Liver (tissue), 9 donors: ENCODE results near the gene MAMSTR. TPM values are rescaled to one million over a fixed set of nuclear protein-coding genes. Genes with fewer than 3 reads are reported as not detected.

Source experiments
- DNase-seq: peaks from one replicate; pipeline ENCODE4 v3.0.0-alpha.2; 2017; ENCODE audit warnings: low spot score
- H3K27ac ChIP-seq, 2 donors: one replicate each; pipeline ENCODE4 v1.7.0; 2013; ENCODE audit warnings: inconsistent platforms in 2 of 2, low read length in 2 of 2, control low read depth in 1 of 2, low read depth in 1 of 2, mild to moderate bottlenecking in 1 of 2
- H3K27me3 ChIP-seq, 4 donors: one replicate each; pipeline versions ENCODE4 v1.6.1 to v1.7.0; 2013; ENCODE audit warnings: low read length in 3 of 4, inconsistent platforms in 1 of 4, mild to moderate bottlenecking in 1 of 4, moderate library complexity in 1 of 4; ENCODE audit not compliant: control insufficient read depth in 4 of 4, insufficient read depth in 4 of 4
- H3K36me3 ChIP-seq, 4 donors: one replicate each; pipeline versions ENCODE4 v1.6.1 to v1.7.0; 2013; ENCODE audit warnings: low read length in 3 of 4, mild to moderate bottlenecking in 3 of 4, low read depth in 1 of 4, moderate library complexity in 1 of 4; ENCODE audit not compliant: control insufficient read depth in 4 of 4, insufficient read depth in 3 of 4
- H3K4me1 ChIP-seq, 4 donors: one replicate each; pipeline versions ENCODE4 v1.6.1 to v1.7.0; 2013; ENCODE audit warnings: low read length in 3 of 4, mild to moderate bottlenecking in 3 of 4, moderate library complexity in 1 of 4; ENCODE audit not compliant: control insufficient read depth in 4 of 4, insufficient read depth in 4 of 4
- H3K4me3 ChIP-seq, 3 donors: one replicate each; pipeline versions ENCODE4 v1.6.1 to v1.7.0; 2013; ENCODE audit warnings: low read length in 3 of 3, control low read depth in 1 of 3, low read depth in 1 of 3, mild to moderate bottlenecking in 1 of 3
- H3K9ac ChIP-seq, 2 donors: one replicate each; pipeline ENCODE4 v1.7.0; 2013; ENCODE audit warnings: low read length in 2 of 2, mild to moderate bottlenecking in 2 of 2, moderate library complexity in 2 of 2, control low read depth in 1 of 2, low read depth in 1 of 2
- H3K9me3 ChIP-seq, 4 donors: one replicate each; pipeline versions ENCODE4 v1.6.1 to v1.7.0; 2013; ENCODE audit warnings: low read length in 3 of 4; ENCODE audit not compliant: control insufficient read depth in 4 of 4
- EGR1 ChIP-seq, 2 donors: IDR thresholded peaks; 2 replicates each; pipeline ENCODE4 v1.6.1; 2016 to 2018; ENCODE audit warnings: antibody characterized with exemption in 2 of 2, low read depth in 2 of 2
- FOXA1 ChIP-seq: IDR thresholded peaks from 2 replicates; pipeline ENCODE4 v1.6.1; 2016; ENCODE audit warnings: antibody characterized with exemption
- FOXA2 ChIP-seq: IDR thresholded peaks from 2 replicates; pipeline ENCODE4 v1.6.1; 2016; ENCODE audit warnings: antibody characterized with exemption
- GABPA ChIP-seq, 2 donors: IDR thresholded peaks in 1 of 2; conservative IDR thresholded peaks in 1 of 2; 2 replicates each; pipeline ENCODE4 v1.6.1; 2016; ENCODE audit warnings: antibody characterized with exemption in 2 of 2, mild to moderate bottlenecking in 1 of 2, moderate library complexity in 1 of 2
- HNF4A ChIP-seq, 2 donors: conservative IDR thresholded peaks; 2 replicates each; pipeline ENCODE4 v1.6.1; 2016; ENCODE audit warnings: antibody characterized with exemption in 2 of 2, mild to moderate bottlenecking in 2 of 2
- HNF4G ChIP-seq: IDR thresholded peaks from 2 replicates; pipeline ENCODE4 v1.6.1; 2016; ENCODE audit warnings: antibody characterized with exemption
- NR2F2 ChIP-seq: IDR thresholded peaks from 2 replicates; pipeline ENCODE4 v1.6.1; 2016; ENCODE audit warnings: antibody characterized with exemption
- RAD21 ChIP-seq, 2 donors: IDR thresholded peaks; 2 replicates each; pipeline ENCODE4 v1.6.1; 2016; ENCODE audit warnings: antibody characterized with exemption in 2 of 2, mild to moderate bottlenecking in 2 of 2
- SP1 ChIP-seq: IDR thresholded peaks from 2 replicates; pipeline ENCODE4 v1.6.1; 2018; ENCODE audit warnings: antibody characterized with exemption, mild to moderate bottlenecking
- YY1 ChIP-seq: IDR thresholded peaks from 2 replicates; pipeline ENCODE4 v1.6.1; 2016; ENCODE audit warnings: antibody characterized with exemption, mild to moderate bottlenecking
- WGBS: extraction: QIAGEN DNeasy Blood & Tissue Kit; methylation state at CpG from one replicate; pipeline ENCODE4 v1.1.7; 2013; 5-methylcytosine and 5-hydroxymethylcytosine counted together
- polyA plus RNA-seq, 2 donors: library from polyadenylated mRNA; stranded (reverse) in 1 of 2; unstranded in 1 of 2; fragments of 200-250 nt in 1 of 2; fragments of >200 nt in 1 of 2; fragmentation: Nextera tagmentation in 1 of 2; extraction: Ambion mirVana in 1 of 2; gene quantifications; one replicate each; pipeline versions ENCODE4 v1.2.1 to v1.2.3, GENCODE V29; 2013 to 2015
- total RNA-seq, 2 donors: library from RNA; depleted of rRNA; stranded (reverse); fragments of >200 nt; gene quantifications; one replicate each; pipeline ENCODE4 v1.2.3, GENCODE V29; 2014
- TF ChIP-seq, protein P1 (sequence below): IDR thresholded peaks from 2 replicates; pipeline ENCODE4 v1.6.1; 2016; ENCODE audit warnings: antibody characterized with exemption, mild to moderate bottlenecking
- TF ChIP-seq, protein P2 (sequence below): fragments of 150-350 bp; IDR thresholded peaks from 2 replicates; pipeline ENCODE4 v1.5.1; 2017; ENCODE audit warnings: improper control_type of control experiment, low read depth, low read length; ENCODE audit not compliant: missing input control
- donor health status: healthy.
- donor health status: healthy.
- donor health status: healthy.
- donor health status: healthy.
- donor health status: healthy.

Gene MAMSTR
- total and polyA plus RNA-seq, 4 donors, result 0.07 to 0.31 (median 0.09) TPM

DNA sequence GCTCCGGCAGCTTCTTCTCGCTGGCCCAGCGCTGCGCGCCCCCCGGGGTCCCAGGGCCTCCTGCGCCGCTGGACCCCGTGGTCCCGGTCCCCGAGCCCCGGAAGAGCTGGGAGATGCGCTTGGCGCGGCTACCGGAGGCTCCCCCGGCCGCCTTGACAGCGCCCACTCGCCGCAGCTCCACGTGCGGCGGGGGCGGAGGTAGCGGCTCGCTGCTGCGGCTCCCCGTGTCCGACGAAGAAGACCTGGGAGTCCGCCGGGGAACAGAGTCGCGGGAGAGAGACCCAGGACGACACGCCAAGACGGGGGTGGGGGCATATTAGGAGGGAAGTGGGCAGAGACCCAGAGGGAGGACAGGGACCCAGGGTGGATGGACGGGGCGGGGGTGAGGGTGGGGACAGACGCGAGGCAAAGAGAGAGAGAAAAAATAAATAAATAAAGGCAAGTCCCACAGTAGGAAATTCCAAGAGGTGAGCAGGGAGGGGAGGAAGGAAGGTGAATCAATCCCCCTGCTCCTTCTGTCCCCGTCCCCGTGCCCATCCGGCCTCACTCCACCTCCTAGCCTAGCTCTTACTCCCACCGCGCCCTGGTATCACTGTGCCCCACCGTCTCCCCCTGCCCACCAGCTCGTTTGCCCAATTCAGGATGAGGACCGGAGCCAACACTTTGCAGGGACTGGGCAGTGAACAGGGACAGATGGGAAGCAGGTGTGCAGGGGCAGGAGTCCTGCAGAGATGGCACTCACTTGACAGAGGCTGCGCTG, 20.1 kb upstream of the MAMSTR start:
- peak overlapping the region; percentile 57 to 59 for H3K27ac ChIP-seq
- H3K4me1 ChIP-seq, result peaks cover 2 to 9% (median 7%) of the 10 kb centered on the region in 4 donors
- DNase-seq, result peak; percentile 34
- H3K9ac ChIP-seq, result peak overlapping the region; percentile 5 to 77
- H3K9me3 ChIP-seq, result no peaks in the 10 kb centered on the region
- peak overlapping the region; percentile 35 to 72 (median 49) for H3K4me3 ChIP-seq
- 25% methylated on average over 51 of the region's 51 CpGs for WGBS
- TF ChIP-seq NR2F2 (no peak), FOXA2 (no peak), YY1 (no peak), HNF4A (conservative IDR thresholded peaks at IDR 0.05) (no peak), HNF4G (no peak), FOXA1 (no peak)
- TF ChIP-seq, protein P1, sequence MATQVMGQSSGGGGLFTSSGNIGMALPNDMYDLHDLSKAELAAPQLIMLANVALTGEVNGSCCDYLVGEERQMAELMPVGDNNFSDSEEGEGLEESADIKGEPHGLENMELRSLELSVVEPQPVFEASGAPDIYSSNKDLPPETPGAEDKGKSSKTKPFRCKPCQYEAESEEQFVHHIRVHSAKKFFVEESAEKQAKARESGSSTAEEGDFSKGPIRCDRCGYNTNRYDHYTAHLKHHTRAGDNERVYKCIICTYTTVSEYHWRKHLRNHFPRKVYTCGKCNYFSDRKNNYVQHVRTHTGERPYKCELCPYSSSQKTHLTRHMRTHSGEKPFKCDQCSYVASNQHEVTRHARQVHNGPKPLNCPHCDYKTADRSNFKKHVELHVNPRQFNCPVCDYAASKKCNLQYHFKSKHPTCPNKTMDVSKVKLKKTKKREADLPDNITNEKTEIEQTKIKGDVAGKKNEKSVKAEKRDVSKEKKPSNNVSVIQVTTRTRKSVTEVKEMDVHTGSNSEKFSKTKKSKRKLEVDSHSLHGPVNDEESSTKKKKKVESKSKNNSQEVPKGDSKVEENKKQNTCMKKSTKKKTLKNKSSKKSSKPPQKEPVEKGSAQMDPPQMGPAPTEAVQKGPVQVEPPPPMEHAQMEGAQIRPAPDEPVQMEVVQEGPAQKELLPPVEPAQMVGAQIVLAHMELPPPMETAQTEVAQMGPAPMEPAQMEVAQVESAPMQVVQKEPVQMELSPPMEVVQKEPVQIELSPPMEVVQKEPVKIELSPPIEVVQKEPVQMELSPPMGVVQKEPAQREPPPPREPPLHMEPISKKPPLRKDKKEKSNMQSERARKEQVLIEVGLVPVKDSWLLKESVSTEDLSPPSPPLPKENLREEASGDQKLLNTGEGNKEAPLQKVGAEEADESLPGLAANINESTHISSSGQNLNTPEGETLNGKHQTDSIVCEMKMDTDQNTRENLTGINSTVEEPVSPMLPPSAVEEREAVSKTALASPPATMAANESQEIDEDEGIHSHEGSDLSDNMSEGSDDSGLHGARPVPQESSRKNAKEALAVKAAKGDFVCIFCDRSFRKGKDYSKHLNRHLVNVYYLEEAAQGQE, result no peak
- no peaks in the 10 kb centered on the region for H3K36me3 ChIP-seq
- H3K27me3 ChIP-seq, result no peaks in the 10 kb centered on the region

DNA sequence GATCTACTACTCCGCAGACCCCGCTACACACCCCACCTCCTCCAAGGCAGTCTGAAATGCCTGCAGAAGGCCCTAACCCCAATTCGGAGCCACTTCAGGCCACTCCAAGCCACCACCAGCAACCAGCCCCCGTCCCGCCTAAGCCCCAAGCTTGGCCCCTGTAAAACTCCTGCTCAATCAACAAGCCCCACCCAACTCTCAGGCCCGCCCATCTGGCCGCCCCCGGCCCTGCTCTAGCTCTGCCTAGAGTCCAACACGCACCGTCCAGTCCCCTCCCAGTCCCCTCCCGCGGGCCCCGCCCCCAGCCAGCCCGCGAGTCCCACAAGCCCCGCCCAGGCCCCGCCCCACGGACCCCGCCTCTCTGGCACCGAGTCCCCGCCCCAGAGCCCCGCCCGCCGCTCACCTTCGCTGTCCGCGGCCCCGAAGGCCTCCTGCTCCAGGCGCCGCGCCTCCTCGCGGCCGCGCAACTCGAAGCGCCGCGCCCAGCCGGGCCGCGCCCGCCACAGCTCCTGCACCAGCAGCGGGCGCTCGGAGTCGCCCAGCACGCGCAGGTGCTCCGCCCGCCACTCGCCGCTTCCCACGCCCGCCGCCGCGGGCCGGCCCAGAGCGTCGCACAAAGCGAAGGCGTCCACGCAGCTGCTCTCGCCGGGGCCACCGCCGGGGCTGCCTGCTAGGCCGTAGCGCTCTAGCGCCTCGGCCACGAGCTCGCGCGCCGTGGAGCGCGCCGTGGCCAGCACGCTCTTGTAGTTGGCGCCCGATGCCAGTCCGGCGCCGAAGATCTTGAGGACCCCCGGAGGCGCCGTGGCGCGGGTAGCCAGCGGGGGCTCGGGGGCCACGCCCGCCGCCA, 19.3 kb upstream of the MAMSTR start:
- peak overlapping the region; percentile 57 to 59 for H3K27ac ChIP-seq
- H3K4me3 ChIP-seq, result peak overlapping the region; percentile 46 to 72 (median 49)
- no peaks in the 10 kb centered on the region for H3K36me3 ChIP-seq
- peak overlapping the region; percentile 53 to 77 for H3K9ac ChIP-seq
- WGBS, result 3% methylated on average over 96 of the region's 96 CpGs
- DNase-seq, result peak; percentile 99
- no peaks in the 10 kb centered on the region for H3K9me3 ChIP-seq
- H3K27me3 ChIP-seq, result no peaks in the 10 kb centered on the region
- H3K4me1 ChIP-seq, result peaks cover 2 to 9% (median 7%) of the 10 kb centered on the region in 4 donors
- TF ChIP-seq RAD21 (IDR thresholded peaks at IDR 0.05) (peak in 1 of 2 donors; percentile 51), HNF4A (conservative IDR thresholded peaks at IDR 0.05) (no peak), SP1 (peak; percentile 50), GABPA (IDR thresholded peaks at IDR 0.05 in 1 of 2, conservative IDR thresholded peaks at IDR 0.05 in 1 of 2) (no peak), EGR1 (IDR thresholded peaks at IDR 0.05; ENCODE audit: low read depth in 2 of 2) (peak in 1 of 2 donors; percentile 66), HNF4G (no peak)
- TF ChIP-seq, protein P2, sequence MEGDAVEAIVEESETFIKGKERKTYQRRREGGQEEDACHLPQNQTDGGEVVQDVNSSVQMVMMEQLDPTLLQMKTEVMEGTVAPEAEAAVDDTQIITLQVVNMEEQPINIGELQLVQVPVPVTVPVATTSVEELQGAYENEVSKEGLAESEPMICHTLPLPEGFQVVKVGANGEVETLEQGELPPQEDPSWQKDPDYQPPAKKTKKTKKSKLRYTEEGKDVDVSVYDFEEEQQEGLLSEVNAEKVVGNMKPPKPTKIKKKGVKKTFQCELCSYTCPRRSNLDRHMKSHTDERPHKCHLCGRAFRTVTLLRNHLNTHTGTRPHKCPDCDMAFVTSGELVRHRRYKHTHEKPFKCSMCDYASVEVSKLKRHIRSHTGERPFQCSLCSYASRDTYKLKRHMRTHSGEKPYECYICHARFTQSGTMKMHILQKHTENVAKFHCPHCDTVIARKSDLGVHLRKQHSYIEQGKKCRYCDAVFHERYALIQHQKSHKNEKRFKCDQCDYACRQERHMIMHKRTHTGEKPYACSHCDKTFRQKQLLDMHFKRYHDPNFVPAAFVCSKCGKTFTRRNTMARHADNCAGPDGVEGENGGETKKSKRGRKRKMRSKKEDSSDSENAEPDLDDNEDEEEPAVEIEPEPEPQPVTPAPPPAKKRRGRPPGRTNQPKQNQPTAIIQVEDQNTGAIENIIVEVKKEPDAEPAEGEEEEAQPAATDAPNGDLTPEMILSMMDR, result peak; percentile 60
